GM13976 (cell line): ENCODE data around the gene SGCE.

Experiments used
- DNase-seq: peaks from one replicate; pipeline ENCODE4 v3.0.0; 2012; ENCODE audit warnings: low spot score
- CTCF ChIP-seq: IDR thresholded peaks from 2 replicates; pipeline ENCODE4 v1.5.1; 2012; ENCODE audit warnings: borderline replicate concordance, mild to moderate bottlenecking; ENCODE audit not compliant: insufficient read depth; ENCODE audit errors: extremely low read depth, missing control alignments, control extremely low read depth
- in situ Hi-C: fragments of 300-500 bp; cut with MboI; formaldehyde crosslinking; loops from one replicate; pipeline ENCODE4 v1.12.0; 2022; ENCODE audit warnings: low sequenced_read_pairs, mixed read lengths, inconsistent platforms; ENCODE audit not compliant: unreplicated experiment

Gene SGCE

GRCh38 chr7:94588075-94588474 is 67.9 kb downstream of the SGCE start:
- TF ChIP-seq CTCF, result no peak
- in situ Hi-C loops, result no loop called here
- no peak for DNase-seq

- in situ Hi-C loops, result no loop called here
- no peak for TF ChIP-seq CTCF
- no peak for DNase-seq
These were observed 71.8 kb downstream of the SGCE start for GRCh38 chr7:94584113-94584512.

- in situ Hi-C loops, result no loop called here
- no peak for DNase-seq
- TF ChIP-seq CTCF, result no peak
These were observed 75.3 kb downstream of the SGCE start for GRCh38 chr7:94580601-94581000.

GRCh38 chr7:94579470-94579869 is 76.5 kb downstream of the SGCE start:
- TF ChIP-seq CTCF, result no peak
- in situ Hi-C loops, result no loop called here
- DNase-seq, result no peak

- TF ChIP-seq CTCF, result no peak
- in situ Hi-C loops, result no loop called here
- DNase-seq, result no peak
These were observed 77.3 kb downstream of the SGCE start for GRCh38 chr7:94578614-94579013.

- DNase-seq, result no peak
- no peak for TF ChIP-seq CTCF
- in situ Hi-C loops, result no loop called here
These were observed 78.6 kb downstream of the SGCE start for GRCh38 chr7:94577357-94577756.

GRCh38 chr7:94576316-94576715 is 79.6 kb downstream of the SGCE start:
- DNase-seq, result no peak
- in situ Hi-C loops, result no loop called here
- no peak for TF ChIP-seq CTCF
